H54 (cell line): Measurements from ENCODE around the gene WDR44.
"Not testable (repeated sequence)": the region's sequence is repeated elsewhere in the genome, so short reads cannot be mapped to it uniquely, and the experiment has no call there.

Experiments used
- DNase-seq: peaks from one replicate; pipeline ENCODE4 v3.0.0; 2011; ENCODE audit warnings: low spot score, mixed read lengths; ENCODE audit not compliant: insufficient read length
- FAIRE-seq: peaks from 3 replicates; lab custom pipeline; 2011; peaks lifted over from hg19 to GRCh38; lab: Jason Lieb, UNC
- POLR2A ChIP-seq: IDR thresholded peaks from 2 replicates; pipeline ENCODE4 v1.6.1; 2011; ENCODE audit warnings: low read depth, mild to moderate bottlenecking, low read length

WDR44 gene

DNA sequence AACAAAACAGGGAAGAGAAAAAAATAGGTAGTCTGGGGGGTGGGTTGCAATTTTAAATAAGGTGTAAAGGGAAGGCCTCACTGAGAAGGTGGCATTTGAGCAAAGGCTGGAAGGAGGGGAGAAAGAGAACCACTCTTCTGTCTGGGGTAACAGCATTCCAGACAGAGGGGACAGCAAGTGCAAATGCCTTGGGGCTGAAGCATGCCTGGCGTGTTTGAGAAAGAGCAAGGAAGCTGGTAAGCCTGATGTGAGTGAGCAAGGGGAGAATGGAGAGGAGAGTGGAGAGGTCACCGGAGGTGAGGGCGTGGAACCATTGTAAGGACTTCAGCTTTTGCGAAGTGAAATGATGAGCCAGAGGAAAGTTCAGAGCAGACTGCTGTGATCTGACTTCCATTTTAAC is 130.0 kb downstream of the WDR44 start:
- FAIRE-seq (no peak), DNase-seq (no peak)
- no peak for TF ChIP-seq POLR2A

DNA sequence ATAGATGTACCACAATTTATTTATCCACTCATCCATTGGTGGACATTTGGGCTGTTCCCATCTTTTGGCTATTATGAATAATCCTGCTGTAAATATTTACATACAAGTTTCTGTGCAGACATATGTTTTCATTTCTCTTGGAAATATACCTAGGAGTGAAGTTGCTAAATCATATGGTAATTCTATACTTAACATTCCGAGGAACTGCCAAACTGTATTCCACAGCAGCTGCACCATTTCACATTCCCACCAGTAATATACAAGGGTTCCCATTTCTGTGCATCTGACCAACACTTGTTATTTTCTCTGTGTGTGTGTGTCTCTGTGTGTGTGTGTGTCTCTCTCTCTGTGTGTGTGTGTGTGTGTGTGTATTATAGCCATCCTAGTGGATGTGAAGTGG is 134.3 kb downstream of the WDR44 start:
- DNase-seq = no peak
- no peak for FAIRE-seq
- no peak for TF ChIP-seq POLR2A

DNA sequence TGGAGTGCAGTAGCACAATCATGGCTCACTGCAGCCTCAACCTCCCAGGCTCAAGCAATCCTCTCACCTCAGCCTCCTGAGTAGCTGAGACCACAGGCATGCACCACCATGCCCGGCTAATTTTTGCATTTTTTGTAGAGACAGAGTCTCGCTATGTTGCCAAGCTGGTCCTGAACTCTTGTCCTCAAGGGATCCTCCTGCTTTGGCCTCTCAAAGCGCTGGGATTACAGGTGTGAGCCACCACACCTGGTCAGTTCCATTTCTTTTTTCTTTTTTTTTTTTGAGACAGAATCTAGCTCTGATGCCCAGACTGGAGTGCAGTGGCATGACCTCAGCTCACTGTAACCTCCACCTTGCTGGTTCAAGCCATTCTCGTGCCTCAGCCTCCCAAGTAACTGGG is 136.5 kb downstream of the WDR44 start:
- not testable (repeated sequence) for DNase-seq, FAIRE-seq

DNA sequence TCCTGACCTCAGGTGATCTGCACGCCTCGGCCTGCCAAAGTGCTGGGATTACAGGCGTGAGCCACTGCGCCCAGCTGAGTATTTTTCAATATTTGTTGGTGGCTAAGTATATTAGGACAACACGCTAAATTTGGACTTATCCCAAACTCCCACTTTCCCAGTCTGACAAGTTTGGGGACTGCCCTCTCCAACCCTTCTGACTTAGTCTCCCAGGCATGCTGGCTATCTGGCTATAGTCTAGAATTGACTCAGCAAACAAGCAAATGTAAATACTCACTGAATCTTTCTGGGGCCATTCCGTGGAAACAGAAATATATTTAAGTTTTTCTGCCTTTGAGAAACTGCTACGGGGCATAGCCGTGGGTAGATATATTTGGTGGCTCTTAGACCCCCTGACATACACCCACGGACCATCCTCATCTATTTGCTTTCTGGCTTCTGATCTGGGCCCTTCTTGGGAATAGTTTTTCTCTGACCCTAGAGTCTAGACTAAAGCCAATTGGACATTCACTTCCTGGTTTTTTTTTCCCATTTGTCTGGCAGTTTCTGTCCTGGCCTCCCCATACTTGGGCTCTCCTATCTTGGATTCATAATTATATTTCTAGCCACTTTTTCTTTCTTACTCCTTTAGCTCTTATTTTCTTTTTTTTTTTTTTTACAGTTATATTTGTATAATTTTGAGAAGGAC is 138.5 kb downstream of the WDR44 start:
- DNase-seq = no peak
- no peak for TF ChIP-seq POLR2A
- no peak for FAIRE-seq

DNA sequence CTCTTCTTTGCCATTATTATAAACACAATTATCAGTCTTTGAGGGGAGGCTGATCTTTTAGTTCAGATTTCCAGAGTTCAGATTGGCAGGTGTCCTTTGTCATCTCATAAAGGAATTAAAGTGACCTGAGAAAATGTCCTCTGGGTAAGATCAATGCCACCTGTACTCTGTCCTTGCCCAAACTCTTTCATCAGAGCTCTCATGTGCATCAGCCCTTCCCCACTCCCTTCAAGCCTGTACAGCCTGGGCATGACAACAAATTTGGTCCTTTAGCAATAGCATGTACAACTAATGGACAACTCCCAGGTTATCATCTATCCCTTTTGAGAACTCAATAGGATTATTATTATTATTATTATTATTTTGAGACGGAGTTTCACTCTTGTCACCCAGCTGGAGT is 140.8 kb downstream of the WDR44 start:
- not testable (repeated sequence) for DNase-seq, FAIRE-seq

DNA sequence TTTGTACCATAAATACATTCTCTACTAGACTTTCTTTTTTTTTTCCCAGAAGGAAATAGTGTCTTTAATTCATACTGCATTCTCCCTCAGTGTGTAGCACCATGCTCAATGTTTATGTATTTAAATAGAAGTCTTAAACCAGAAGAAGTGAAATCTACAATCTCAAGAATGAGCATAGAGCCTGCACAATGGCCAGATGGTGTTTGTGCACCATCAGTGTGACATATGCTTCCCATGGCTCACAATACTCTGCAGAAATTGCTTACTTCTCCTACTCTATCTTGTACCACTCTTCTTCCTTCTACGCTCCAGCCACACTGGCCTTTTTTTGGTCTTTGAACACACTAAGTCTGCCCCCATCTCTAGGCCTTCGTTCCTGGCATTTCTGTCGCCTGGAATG is 147.1 kb downstream of the WDR44 start:
- no peak for FAIRE-seq
- DNase-seq = no peak
- no peak for TF ChIP-seq POLR2A

DNA sequence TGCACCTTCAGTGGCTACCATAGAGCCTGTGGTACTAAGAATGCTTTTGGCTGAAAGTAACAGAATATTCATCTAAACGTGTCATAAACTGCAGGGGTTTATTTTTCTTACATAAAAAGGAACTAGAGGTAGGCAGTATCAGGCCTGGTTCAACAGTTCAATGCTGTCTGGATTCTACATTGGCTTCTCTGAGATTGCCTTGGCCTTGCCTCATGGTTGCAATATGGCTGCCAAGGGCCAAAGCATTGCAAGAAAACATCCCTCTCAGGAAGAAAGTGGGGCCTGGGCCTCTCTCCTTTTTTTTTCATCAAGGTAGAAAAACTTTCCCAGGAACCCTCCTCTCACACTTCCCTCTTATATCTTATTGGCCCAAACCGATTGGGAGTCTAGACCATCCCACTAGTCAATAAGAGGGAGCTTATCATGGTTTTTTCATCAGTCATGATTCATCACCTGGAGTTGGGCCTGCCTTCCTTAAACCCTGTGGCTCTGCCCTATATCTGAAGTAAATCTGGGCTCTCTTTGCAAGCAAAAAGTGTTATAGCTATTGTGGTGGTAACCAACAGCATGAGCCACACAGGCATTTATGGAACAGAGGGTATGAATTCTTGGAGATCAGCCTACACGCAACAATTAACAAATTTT is 147.9 kb downstream of the WDR44 start:
- TF ChIP-seq POLR2A = no peak
- FAIRE-seq (no peak), DNase-seq (no peak)

DNA sequence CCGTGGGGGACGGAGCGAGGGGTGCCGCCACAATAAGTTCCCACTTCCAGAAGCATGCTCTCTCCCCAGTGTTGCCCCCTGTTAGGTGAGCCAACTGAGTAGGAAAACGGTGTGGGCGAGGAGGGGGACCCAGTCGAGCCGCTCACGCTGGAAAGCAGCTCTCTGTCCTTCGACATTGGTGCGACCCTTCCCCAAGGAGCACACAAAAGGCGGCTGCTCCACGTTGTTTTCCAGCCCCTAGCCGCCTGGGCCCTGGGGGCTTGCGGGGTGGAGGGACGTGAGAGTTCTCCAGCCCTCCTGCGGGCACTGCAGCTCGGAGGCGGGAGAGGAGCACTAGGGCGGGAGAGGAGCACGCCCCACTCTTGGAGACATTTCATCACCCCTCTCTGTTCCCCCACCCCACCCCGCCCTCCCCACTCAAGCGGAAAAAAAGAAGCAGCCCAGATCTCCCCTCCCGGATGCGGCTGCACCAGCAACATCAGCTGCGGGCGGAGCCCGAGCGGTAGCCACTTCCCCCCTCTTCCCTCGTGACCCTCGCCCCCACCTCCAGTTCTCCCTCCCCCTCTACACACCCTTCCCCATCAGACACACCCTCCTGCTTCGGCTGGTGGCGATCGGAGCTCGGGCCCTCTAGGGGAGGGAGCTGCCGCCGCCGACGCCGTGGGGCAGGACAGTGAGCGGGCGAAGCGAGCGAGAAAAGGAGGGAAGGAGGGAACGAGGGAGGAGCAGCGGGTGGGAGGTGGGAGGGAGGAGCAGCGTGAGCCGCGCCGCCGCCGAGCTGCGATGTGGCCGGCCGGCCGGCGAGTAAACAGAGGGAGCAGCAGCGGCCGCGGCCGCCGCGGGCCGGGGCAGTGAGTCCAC is 149.4 kb downstream of the WDR44 start, which contains the start of gene DOCK11:
Gene DOCK11, plus strand, starts transcription at position 755 of the 861 bp plus-strand sequence. CDS start 157 bp downstream, outside the sequence.
- peak; percentile 59 for TF ChIP-seq POLR2A
- peak; percentile 57 for DNase-seq
- no peak for FAIRE-seq

DNA sequence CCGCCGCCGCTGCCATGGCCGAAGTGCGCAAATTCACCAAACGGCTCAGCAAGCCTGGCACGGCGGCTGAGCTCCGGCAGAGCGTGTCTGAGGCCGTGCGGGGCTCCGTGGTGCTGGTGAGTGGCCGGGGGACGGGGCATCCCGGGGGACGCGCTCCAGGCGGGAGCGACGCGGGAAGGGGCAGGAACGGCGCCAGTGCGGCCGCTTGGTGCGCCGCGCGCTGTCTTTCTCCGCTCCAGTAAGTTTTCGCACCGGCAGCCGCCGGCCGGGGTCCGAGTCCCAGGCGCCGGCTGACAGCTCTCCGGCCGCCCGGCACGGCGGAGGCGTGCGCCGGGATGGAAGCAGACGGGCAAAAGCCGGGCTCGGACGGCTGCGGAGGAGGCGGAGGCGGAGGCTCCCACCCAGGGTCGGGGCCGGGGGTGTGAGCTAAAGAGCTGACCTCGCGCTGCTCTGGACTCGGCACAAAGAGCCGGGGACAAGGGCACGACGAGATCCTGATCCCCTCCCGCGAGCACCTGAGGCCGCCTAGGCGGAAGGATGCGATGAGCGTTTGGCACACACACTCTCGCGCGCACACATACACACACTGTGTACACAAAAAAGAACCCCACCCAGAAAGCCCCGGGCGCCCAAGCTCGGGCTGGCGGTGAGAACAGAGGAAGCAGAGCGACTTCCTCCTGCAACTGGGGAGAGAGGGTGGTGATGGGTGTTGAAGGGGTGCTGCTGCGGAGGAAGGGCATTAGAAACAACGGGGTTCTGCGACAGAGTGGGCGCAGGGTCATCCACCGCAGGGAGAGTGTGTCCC is 150.3 kb downstream of the WDR44 start:
- TF ChIP-seq POLR2A = 0 out of 2 replicates have a peak, but pooled peaks have one; percentile 7
- DNase-seq (peak; percentile 30), FAIRE-seq (no peak)

DNA sequence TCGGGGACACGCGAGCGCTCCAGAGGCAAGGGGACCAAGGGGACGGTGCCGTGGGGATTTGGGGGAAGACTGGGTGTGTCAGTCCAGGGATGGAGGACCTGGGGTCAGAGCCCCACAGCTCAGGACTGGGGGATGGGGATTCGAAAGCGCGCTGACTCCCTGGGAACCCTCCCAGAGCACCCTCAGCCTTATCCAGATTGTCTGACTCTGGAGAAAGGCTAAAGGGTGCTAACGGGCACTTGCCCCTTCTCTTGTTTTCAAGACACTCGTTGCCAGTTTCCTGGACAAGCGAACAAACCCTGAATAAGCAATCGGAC is 150.8 kb downstream of the WDR44 start:
- TF ChIP-seq POLR2A = no peak
- DNase-seq (peak; percentile 12), FAIRE-seq (no peak)

DNA sequence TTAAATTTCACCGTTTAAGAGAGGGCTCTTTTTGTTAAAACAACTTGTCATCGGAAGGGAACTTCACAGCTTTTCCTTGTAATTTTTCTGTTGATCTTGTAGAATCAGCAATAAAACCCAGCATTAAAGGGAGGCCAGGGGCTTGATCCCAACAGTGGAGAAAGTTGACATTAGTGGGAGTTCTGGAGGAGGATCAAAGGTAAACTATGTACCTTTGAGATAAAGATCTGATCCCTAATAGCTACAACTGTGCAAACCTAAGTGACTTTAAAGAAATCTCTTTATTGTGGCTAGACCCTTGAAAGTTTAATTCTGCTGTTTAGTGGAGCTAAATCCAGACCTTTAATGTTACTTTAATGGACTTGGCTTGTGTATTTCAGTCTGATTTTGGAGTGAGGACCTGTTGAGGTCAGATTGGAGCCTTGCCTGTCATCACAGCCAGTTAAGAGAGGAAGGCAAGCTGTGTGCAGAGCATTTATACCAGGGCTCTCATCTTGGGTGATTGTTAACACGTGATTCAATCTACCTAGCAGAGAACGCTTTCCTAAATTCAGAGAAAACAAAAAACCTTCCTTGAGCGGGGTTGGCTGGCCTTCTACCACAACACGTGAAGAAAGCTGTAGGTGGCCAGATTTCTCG is 151.4 kb downstream of the WDR44 start:
- FAIRE-seq = no peak
- no peak for TF ChIP-seq POLR2A
- no peak for DNase-seq

DNA sequence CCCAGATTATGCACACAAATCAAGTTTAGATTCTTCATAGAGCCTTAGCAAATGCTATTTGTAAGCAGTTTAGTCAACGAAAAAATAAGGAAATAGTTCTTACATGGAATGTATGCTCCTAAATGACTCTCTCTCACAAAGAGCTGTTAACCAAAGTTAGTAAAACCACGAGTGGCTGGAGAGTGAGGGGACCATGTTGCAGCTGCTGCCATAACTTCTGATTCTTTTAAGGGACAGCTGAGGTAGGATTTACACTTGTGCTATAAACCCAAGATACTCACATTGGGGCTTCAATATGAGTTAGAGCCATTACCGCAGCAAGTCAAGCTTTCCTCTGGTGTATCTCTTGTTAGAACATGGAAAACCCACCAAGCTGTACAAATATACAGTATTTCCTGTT is 152.4 kb downstream of the WDR44 start:
- TF ChIP-seq POLR2A = no peak
- FAIRE-seq = no peak
- no peak for DNase-seq

DNA sequence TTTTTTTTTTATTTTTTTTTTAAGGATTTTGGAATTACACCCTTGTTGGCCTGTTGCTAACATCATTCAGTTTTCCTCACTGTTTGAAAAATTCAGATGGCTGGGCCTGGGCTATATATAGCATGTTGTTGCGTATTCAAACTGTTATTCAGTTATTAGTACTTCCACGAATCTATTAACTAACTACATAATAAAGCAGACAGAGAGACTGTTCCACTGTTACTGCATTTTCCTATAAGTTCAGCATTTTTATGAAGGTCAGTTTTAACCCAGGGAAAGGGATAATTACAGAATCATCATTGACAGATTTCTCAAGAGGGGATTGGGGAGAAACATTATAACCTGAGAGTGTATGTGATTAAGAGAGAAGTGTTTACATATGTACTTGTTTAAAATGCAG is 152.8 kb downstream of the WDR44 start:
- no peak for FAIRE-seq
- no peak for DNase-seq
- no peak for TF ChIP-seq POLR2A
